ENCODE results near the gene IL11RA.

- TF ChIP-seq THRAP3 (IDR thresholded peaks at IDR 0.05; ENCODE audit: borderline replicate concordance) (no peak), CTCF (IDR thresholded peaks at IDR 0.05 in 2 of 3, conservative IDR thresholded peaks at IDR 0.05 in 1 of 3; ENCODE audit: insufficient read depth in 2 of 3, low read depth in 1 of 3, low read length in 3 of 3) (no peak), ZEB2 (IDR thresholded peaks at IDR 0.05) (no peak), TAF1 (IDR thresholded peaks at IDR 0.05; ENCODE audit: control insufficient read depth, extremely low read depth, insufficient read depth, low read length, severe bottlenecking) (no peak), GATAD2A (IDR thresholded peaks at IDR 0.05) (no peak), YBX1 (IDR thresholded peaks at IDR 0.05) (no peak), ZBTB7A (IDR thresholded peaks at IDR 0.05; ENCODE audit: borderline replicate concordance, control insufficient read depth, low read depth, low read length) (no peak), PKNOX1 (IDR thresholded peaks at IDR 0.05) (no peak), ZNF639 (CRISPR knock-in tag; conservative IDR thresholded peaks at IDR 0.05 in 1 of 2, IDR thresholded peaks at IDR 0.05 in 1 of 2) (no peak), ZKSCAN3 (CRISPR knock-in tag; IDR thresholded peaks at IDR 0.05) (no peak), ATF3 (IDR thresholded peaks at IDR 0.05) (no peak), ATF3 (CRISPR knock-in tag; conservative IDR thresholded peaks at IDR 0.05) (no peak), MAZ (CRISPR knock-in tag; conservative IDR thresholded peaks at IDR 0.05 in 1 of 2, IDR thresholded peaks at IDR 0.05 in 1 of 2) (no peak), ELF1 (tag; IDR thresholded peaks at IDR 0.05) (no peak), HDGF (IDR thresholded peaks at IDR 0.05) (no peak)
Measured at GRCh38 chr9:34659592-34660253, 7.7 kb downstream of the IL11RA start.
